ENCODE data around the gene SLC39A6. TPM values are rescaled to one million over a fixed set of nuclear protein-coding genes. Genes with fewer than 3 reads are reported as not detected.
"Not testable (repeated sequence)": the region's sequence is repeated elsewhere in the genome, so short reads cannot be mapped to it uniquely, and the experiment has no call there.

The SLC39A6 gene
- total RNA-seq, 1 experiment from 2014 or later: 33.9 TPM

- no peak overlapping the region for H4K8ac ChIP-seq (replicated peaks; ENCODE audit: insufficient read length, low read depth, low read length)
- no peak overlapping the region for H2BK15ac ChIP-seq (ENCODE audit: low read depth, low read length)
- no peak overlapping the region for H2AFZ ChIP-seq (ENCODE audit: low read length)
- H2AK5ac ChIP-seq (ENCODE audit: insufficient read length, low read length): no peak overlapping the region
- H3K4ac ChIP-seq (ENCODE audit: low read depth, low read length): no peak overlapping the region
- H2BK20ac ChIP-seq (ENCODE audit: low read depth, low read length, poor library complexity, severe bottlenecking): no peak overlapping the region
- no peak overlapping the region for H2BK5ac ChIP-seq (ENCODE audit: insufficient read length, low read length)
- DNase-seq: no peak
- H4K5ac ChIP-seq (ENCODE audit: insufficient read length, low read depth, low read length): no peak overlapping the region
- H3K79me2 ChIP-seq (ENCODE audit: insufficient read depth, low read length): no peaks in the 10 kb centered on the region
- H3K79me1 ChIP-seq (ENCODE audit: insufficient read depth, low read depth, low read length, poor library complexity, severe bottlenecking): no peaks in the 10 kb centered on the region
- TF ChIP-seq CTCF (conservative IDR thresholded peaks at IDR 0.05): no peak
- H2BK120ac ChIP-seq (ENCODE audit: low read depth, low read length, poor library complexity, severe bottlenecking): no peak overlapping the region
- no peak overlapping the region for H2BK12ac ChIP-seq (ENCODE audit: insufficient read length, low read depth, low read length)
- H3K4me1 ChIP-seq (ENCODE audit: insufficient read depth, low read length): no peaks in the 10 kb centered on the region
- H3K4me2 ChIP-seq (ENCODE audit: insufficient read depth, insufficient read length, low read length): no peak overlapping the region
- no peak overlapping the region for H3K14ac ChIP-seq (ENCODE audit: insufficient read depth, low read length)
- H3K9me3 Mint-ChIP-seq: no peaks in the 10 kb centered on the region
- no peak overlapping the region for H3K18ac ChIP-seq (ENCODE audit: insufficient read length, low read depth, low read length)
- no peaks in the 10 kb centered on the region for H3K23me2 ChIP-seq (ENCODE audit: insufficient read length, low read depth, low read length, poor library complexity, severe bottlenecking)
- H3K36me3 Mint-ChIP-seq (ENCODE audit: insufficient read depth in 1 of 3, low read depth in 3 of 3): no peaks in the 10 kb centered on the region
- peaks cover under 1% of the 10 kb centered on the region; the same call in 1 of the 2 replicates for H3K27me3 Mint-ChIP-seq (ENCODE audit: low read depth)
- no CpG with 5 or more reads among the region's 3 CpGs for WGBS (ENCODE audit: extremely low coverage, insufficient read length, low lambda C conversion rate)
- H3K9ac ChIP-seq (ENCODE audit: extremely low read depth, insufficient read length, low read length): no peak overlapping the region
- no peak overlapping the region for H3K27ac ChIP-seq (ENCODE audit: insufficient read length, low read depth, low read length)
- no peaks in the 10 kb centered on the region for H3K9me3 ChIP-seq (ENCODE audit: control insufficient read depth, low read depth, low read length)
- no peaks in the 10 kb centered on the region for H3K27me3 ChIP-seq (ENCODE audit: insufficient read depth, low read length)
- no peak overlapping the region for H3K27ac Mint-ChIP-seq
- no peak overlapping the region for H3K4me3 Mint-ChIP-seq
- H3K56ac ChIP-seq (ENCODE audit: insufficient read length, low read depth, low read length): no peak overlapping the region
- no peaks in the 10 kb centered on the region for H3K4me1 Mint-ChIP-seq
- no peaks in the 10 kb centered on the region for H4K20me1 ChIP-seq (ENCODE audit: control insufficient read depth, insufficient read depth, insufficient read length)
- H4K91ac ChIP-seq (ENCODE audit: insufficient read length, low read depth, low read length): no peak overlapping the region
- H3T11ph ChIP-seq (ENCODE audit: low read length): no peak overlapping the region
- H3K23ac ChIP-seq (ENCODE audit: insufficient read length, low read depth, low read length): no peak overlapping the region
Observed at GRCh38 chr18:36094431-36094830, 34.7 kb downstream of the SLC39A6 start.

- H3K9me3 Mint-ChIP-seq; H3K4me1 Mint-ChIP-seq; H3K4me3 Mint-ChIP-seq; H3K9ac ChIP-seq (ENCODE audit: extremely low read depth, insufficient read length, low read length); H2AFZ ChIP-seq (ENCODE audit: low read length); H3K79me2 ChIP-seq (ENCODE audit: insufficient read depth, low read length); H3K36me3 Mint-ChIP-seq (ENCODE audit: insufficient read depth in 1 of 3, low read depth in 3 of 3); H2BK20ac ChIP-seq (ENCODE audit: low read depth, low read length, poor library complexity, severe bottlenecking); H3K56ac ChIP-seq (ENCODE audit: insufficient read length, low read depth, low read length); H3K4me2 ChIP-seq (ENCODE audit: insufficient read depth, insufficient read length, low read length); H3K9me3 ChIP-seq (ENCODE audit: control insufficient read depth, low read depth, low read length); H3K4me1 ChIP-seq (ENCODE audit: insufficient read depth, low read length); H3K23ac ChIP-seq (ENCODE audit: insufficient read length, low read depth, low read length); H3K27ac ChIP-seq (ENCODE audit: insufficient read length, low read depth, low read length); H4K5ac ChIP-seq (ENCODE audit: insufficient read length, low read depth, low read length); H3T11ph ChIP-seq (ENCODE audit: low read length); H3K18ac ChIP-seq (ENCODE audit: insufficient read length, low read depth, low read length); H2BK15ac ChIP-seq (ENCODE audit: low read depth, low read length); H3K79me1 ChIP-seq (ENCODE audit: insufficient read depth, low read depth, low read length, poor library complexity, severe bottlenecking); H2BK12ac ChIP-seq (ENCODE audit: insufficient read length, low read depth, low read length); H3K14ac ChIP-seq (ENCODE audit: insufficient read depth, low read length); H3K27me3 Mint-ChIP-seq (ENCODE audit: low read depth); H2AK5ac ChIP-seq (ENCODE audit: insufficient read length, low read length); H4K91ac ChIP-seq (ENCODE audit: insufficient read length, low read depth, low read length); H3K27me3 ChIP-seq (ENCODE audit: insufficient read depth, low read length); H3K4ac ChIP-seq (ENCODE audit: low read depth, low read length); H3K23me2 ChIP-seq (ENCODE audit: insufficient read length, low read depth, low read length, poor library complexity, severe bottlenecking); H4K8ac ChIP-seq (replicated peaks; ENCODE audit: insufficient read length, low read depth, low read length); DNase-seq; H2BK5ac ChIP-seq (ENCODE audit: insufficient read length, low read length); H2BK120ac ChIP-seq (ENCODE audit: low read depth, low read length, poor library complexity, severe bottlenecking); H4K20me1 ChIP-seq (ENCODE audit: control insufficient read depth, insufficient read depth, insufficient read length): not testable (repeated sequence)
- H3K27ac Mint-ChIP-seq: peak overlapping the region in 1 of 3 experiments; percentile 45; a peak in 1 of 7 replicates
- WGBS (ENCODE audit: extremely low coverage, insufficient read length, low lambda C conversion rate): no CpG with 5 or more reads among the region's 5 CpGs
Observed at GRCh38 chr18:36092116-36092515, 37.0 kb downstream of the SLC39A6 start.

Data from H9 (cell line).